Adrenal gland (tissue), 12 donors: Measurements from ENCODE around the gene TP53I11. TPM values are rescaled to one million over a fixed set of nuclear protein-coding genes. Genes with fewer than 3 reads are reported as not detected.

Experiments used
- DNase-seq, 7 donors: peaks; one replicate each; pipeline ENCODE4 v3.0.0-alpha.2; 2019 to 2020
- H3K27ac ChIP-seq, 5 donors: fragments of 200-600 bp; sonication (generic) in 4 of 5; 1 replicate in 3 of 5; 2 replicates in 2 of 5; pipeline versions ENCODE4 v1.5.1 to v1.8.0; 2016 to 2020; ENCODE audit warnings: mild to moderate bottlenecking in 1 of 5
- H3K27me3 ChIP-seq: fragments of 200-600 bp; 2 replicates; pipeline ENCODE4 v1.8.0; 2021
- H3K36me3 ChIP-seq, 2 donors: fragments of 200-600 bp; replicated peaks in 1 of 2; 1 replicate in 1 of 2; 2 replicates in 1 of 2; pipeline versions ENCODE4 v1.5.1 to v1.8.0; 2018 to 2022
- H3K4me1 ChIP-seq, 2 donors: fragments of 200-600 bp; replicated peaks in 1 of 2; 1 replicate in 1 of 2; 2 replicates in 1 of 2; pipeline versions ENCODE4 v1.5.1 to v1.8.0; 2018 to 2021
- H3K4me3 ChIP-seq, 4 donors: fragments of 200-600 bp; sonication (generic) in 3 of 4; one replicate each; pipeline ENCODE4 v1.5.1; 2016 to 2018
- H3K9me3 ChIP-seq, 3 donors: fragments of 200-600 bp; sonication (generic) in 1 of 3; replicated peaks in 1 of 3; 1 replicate in 2 of 3; 2 replicates in 1 of 3; pipeline versions ENCODE4 v1.5.1 to v1.8.0; 2016 to 2021
- CTCF ChIP-seq, 6 experiments: fragments of 450-650 bp in 4 of 6; fragments of 200-600 bp in 2 of 6; sonication (generic) in 1 of 6; IDR thresholded peaks; 1 replicate in 5 of 6; 2 replicates in 1 of 6; pipeline versions ENCODE4 v1.5.1 to v1.8.0; 2016 to 2021; ENCODE audit warnings: antibody characterized with exemption in 6 of 6, mild to moderate bottlenecking in 2 of 6, moderate library complexity in 1 of 6
- POLR2A ChIP-seq, 2 donors: fragments of 450-650 bp; IDR thresholded peaks; one replicate each; pipeline ENCODE4 v1.6.1; 2017; ENCODE audit warnings: antibody characterized with exemption in 2 of 2, mild to moderate bottlenecking in 2 of 2, moderate library complexity in 1 of 2
- WGBS, 4 donors: extraction: QIAGEN DNeasy Blood & Tissue Kit in 2 of 4; methylation state at CpG; one replicate each; pipeline versions ENCODE4 v1.1.5 to v1.1.7; 2013 to 2017; 5-methylcytosine and 5-hydroxymethylcytosine counted together
- intact Hi-C, 2 donors: fragments of 100-400 bp; cut with DNase I; formaldehyde crosslinking; loops; one replicate each; pipeline versions ENCODE4 v1.14.1 to v1.15.0; 2022 to 2023
- polyA plus RNA-seq, 3 donors: library from polyadenylated mRNA; stranded (reverse); fragments of 200-250 nt in 2 of 3; fragments of 350-450 nt in 1 of 3; fragmentation: Illumina TruSeq in 1 of 3; extraction: RNeasy Lipid Tissue Mini Kit (QIAGEN cat#74804) in 1 of 3; gene quantifications; one replicate each; pipeline ENCODE4 v1.2.3, GENCODE V29; 2013 to 2014
- total RNA-seq, 9 donors: library from RNA; depleted of rRNA in 4 of 9; stranded (reverse); fragments of >200 nt in 4 of 9; fragments of 120-200 nt in 1 of 9; fragmentation: NEBNext Ultra II Directional in 1 of 9; extraction: Animal tissue kit (Norgen Biotek cat#: 25700) in 1 of 9; gene quantifications; one replicate each; pipeline versions ENCODE4 v1.1.0 to v1.2.4, GENCODE V29; 2013 to 2023
- donor health status: healthy with polysubstance abuse.
- donor health status: Bipolar disorder and iron deficiency.
- donor health status: DM: yes; HTN: yes; CAD: no.
- donor health status: DM: no; HTN: no; CAD: no.
- donor health status: DM: no; HTN: no; CAD: no.
- donor health status: DM: yes; HTN: yes; CAD: no.

TP53I11 gene
- total and polyA plus RNA-seq, 12 donors = 3.5 to 55.7 (median 31.0) TPM

DNA sequence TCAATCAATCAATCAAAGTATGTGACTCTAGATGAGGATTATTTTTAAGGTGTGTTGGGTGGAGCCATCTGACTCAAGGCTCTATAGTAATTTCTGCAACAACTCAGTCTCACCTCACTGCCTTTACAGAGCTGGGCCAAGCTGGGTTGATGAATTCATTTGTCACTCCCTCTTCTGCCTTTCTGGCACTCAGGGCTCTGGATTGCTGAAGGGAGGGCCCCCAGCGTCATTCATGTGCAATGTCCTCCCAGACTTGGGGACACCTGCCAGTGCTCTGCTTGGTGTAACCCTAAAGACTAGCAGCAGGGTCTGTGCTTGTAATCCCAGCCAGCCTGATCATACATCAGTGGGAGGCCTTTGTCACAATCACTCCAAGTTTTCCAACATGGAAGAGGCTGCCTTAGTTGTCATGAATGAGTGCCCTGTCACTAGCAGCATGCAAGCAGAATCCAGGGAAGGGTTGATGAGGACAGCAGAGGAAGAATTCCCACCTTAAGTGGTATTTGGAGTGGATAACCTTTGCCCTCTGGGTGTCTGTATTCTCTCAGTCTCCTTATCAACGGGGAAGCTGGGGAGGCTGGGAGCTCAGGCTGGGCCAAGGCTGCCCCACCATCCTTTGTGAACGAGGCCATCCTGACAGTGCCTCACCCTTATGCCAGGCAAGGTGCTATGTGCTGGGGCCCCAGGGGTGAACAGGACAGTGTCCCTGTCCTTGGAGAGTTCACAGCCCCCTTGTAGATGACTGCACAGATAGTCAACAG lies 2.0 kb upstream of the TP53I11 start:
- no peaks in the 10 kb centered on the region for H3K36me3 ChIP-seq
- H3K9me3 ChIP-seq = no peaks in the 10 kb centered on the region
- H3K27me3 ChIP-seq = no peaks in the 10 kb centered on the region
- DNase-seq = no peak
- intact Hi-C loops = no loop called here
- WGBS, 4 donors = 58 to 85% (median 75%) methylated on average over 2 to 3 of the region's 3 CpGs
- H3K4me1 ChIP-seq = peaks cover 8 to 19% of the 10 kb centered on the region in 2 donors
- no peak overlapping the region for H3K27ac ChIP-seq
- TF ChIP-seq POLR2A (IDR thresholded peaks at IDR 0.05) = no peak
- no peak for TF ChIP-seq CTCF (IDR thresholded peaks at IDR 0.05)
- H3K4me3 ChIP-seq = no peak overlapping the region

DNA sequence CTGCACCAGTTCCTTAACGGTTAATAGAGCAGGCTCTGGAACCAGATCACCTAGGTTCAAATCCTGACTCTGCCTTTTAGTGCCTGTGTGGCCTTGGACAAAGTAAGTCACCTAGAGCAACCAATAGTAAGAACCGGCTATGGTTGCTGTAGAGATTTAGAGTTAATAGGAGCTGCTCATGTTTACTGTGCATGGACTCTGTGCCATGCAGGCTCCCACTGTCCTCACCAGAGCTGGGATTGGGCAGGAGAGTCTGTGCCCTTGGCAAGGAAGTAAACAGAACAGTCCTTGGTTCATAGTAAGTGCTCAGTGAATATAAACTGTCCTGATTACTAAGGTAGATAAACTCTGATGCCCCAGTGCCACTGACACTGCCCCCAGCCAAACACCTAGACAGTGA lies 1.4 kb upstream of the TP53I11 start:
- no peaks in the 10 kb centered on the region for H3K9me3 ChIP-seq
- H3K27me3 ChIP-seq = no peaks in the 10 kb centered on the region
- no peak overlapping the region for H3K4me3 ChIP-seq
- peaks cover 8 to 20% of the 10 kb centered on the region in 2 donors for H3K4me1 ChIP-seq
- no peaks in the 10 kb centered on the region for H3K36me3 ChIP-seq
- TF ChIP-seq POLR2A (IDR thresholded peaks at IDR 0.05) (no peak), CTCF (IDR thresholded peaks at IDR 0.05) (no peak)
- DNase-seq = no peak
- no peak overlapping the region for H3K27ac ChIP-seq
- 34 to 73% (median 46%) methylated on average over 2 of the region's 2 CpGs for WGBS, 4 donors
- intact Hi-C loops = no loop called here

DNA sequence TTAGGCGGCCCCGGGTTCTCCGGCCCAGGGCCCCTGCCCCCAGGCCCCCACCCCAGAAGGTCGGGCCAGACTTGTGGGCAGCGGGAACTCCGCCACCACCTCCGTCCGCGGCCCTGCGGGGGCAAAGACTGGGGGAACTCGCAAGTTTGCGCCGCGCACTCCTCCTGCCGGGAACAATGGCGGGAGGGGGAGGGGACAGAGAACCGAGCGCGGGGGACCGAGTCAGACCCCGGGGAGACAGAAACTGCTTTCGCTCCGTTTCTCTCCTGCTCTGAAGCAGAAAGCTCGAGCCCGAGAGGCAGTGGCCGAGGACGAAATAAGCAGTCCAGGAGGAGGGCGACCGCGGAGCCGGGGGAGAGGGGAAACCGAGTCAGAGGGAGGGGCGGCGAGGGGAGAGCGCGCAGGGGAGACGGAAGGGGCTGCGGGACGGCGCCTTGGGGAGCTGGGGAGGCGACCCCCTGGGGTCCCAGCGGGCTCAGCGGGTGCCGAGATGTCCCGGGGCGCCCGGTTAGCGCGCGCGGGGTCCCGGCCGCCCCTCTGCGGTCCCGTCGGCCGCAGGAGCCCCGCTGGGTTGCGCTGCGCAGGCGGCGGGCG lies 555 bp downstream of the TP53I11 start:
- Histone ChIP-seq H3K27me3 (no peaks in the 10 kb centered on the region), H3K4me3 (peak overlapping the region in 3 of 4 donors; percentile 11 to 72 (median 70)), H3K4me1 (peaks cover 8 to 15% of the 10 kb centered on the region in 2 donors), H3K9me3 (no peaks in the 10 kb centered on the region), H3K27ac (peak overlapping the region in 4 of 5 donors; percentile 64 to 89 (median 73)), H3K36me3 (no peaks in the 10 kb centered on the region)
- peak in 4 of 7 donors; percentile 19 to 52 (median 44) for DNase-seq
- WGBS, 4 donors = 0 to 2% (median 0%) methylated on average over 13 to 62 of the region's 63 CpGs
- intact Hi-C loops = no loop called here
- TF ChIP-seq CTCF (IDR thresholded peaks at IDR 0.05) = no peak
- no peak for TF ChIP-seq POLR2A (IDR thresholded peaks at IDR 0.05)

- no peak for DNase-seq
- peak in 3 of 6 experiments; percentile 35 to 44 (median 36) for TF ChIP-seq CTCF (IDR thresholded peaks at IDR 0.05)
- no peak for TF ChIP-seq POLR2A (IDR thresholded peaks at IDR 0.05)
- H3K9me3 ChIP-seq = no peaks in the 10 kb centered on the region
- H3K27ac ChIP-seq = peak overlapping the region in 4 of 5 donors; percentile 64 to 89 (median 73)
- no peaks in the 10 kb centered on the region for H3K36me3 ChIP-seq
- H3K4me1 ChIP-seq = peaks cover 8 to 9% of the 10 kb centered on the region in 2 donors
- peak overlapping the region in 3 of 4 donors; percentile 11 to 72 (median 70) for H3K4me3 ChIP-seq
- WGBS, 4 donors = 5 to 9% (median 6%) methylated on average over 12 to 57 of the region's 57 CpGs
- H3K27me3 ChIP-seq = no peaks in the 10 kb centered on the region
- intact Hi-C loops = no loop called here
Observed at GRCh38 chr11:44949160-44950030, 1.3 kb downstream of the TP53I11 start.
